NCI-H1436 treated with DMSO at 0.1 percent for 48 hours (cell line): Measurements from ENCODE around the gene ZBTB20.

Experiments used
- DNase-seq: peaks from one replicate; lab custom pipeline; 2025; lab: John Stamatoyannopoulos, UW

ZBTB20 gene

DNA sequence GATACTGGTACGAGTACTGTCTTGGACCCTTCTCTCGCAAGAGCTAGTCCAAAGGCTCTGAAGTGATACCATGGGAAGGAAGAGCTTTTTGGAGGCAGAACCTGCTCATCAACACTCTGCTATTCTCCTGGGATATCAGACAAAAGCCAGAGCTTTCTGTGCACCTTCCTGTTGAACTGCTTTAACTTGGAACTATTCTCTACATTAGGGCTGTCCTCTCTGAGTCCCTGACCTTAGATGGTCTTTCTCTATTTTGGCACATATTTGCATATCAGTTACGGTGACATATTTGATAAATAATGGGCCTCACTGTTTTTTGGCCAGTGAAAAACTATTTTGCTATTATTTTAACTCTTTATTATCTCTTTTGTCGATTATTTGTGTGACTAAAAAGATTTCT, 706.4 kb downstream of the ZBTB20 start:
- DNase-seq, result no peak

DNA sequence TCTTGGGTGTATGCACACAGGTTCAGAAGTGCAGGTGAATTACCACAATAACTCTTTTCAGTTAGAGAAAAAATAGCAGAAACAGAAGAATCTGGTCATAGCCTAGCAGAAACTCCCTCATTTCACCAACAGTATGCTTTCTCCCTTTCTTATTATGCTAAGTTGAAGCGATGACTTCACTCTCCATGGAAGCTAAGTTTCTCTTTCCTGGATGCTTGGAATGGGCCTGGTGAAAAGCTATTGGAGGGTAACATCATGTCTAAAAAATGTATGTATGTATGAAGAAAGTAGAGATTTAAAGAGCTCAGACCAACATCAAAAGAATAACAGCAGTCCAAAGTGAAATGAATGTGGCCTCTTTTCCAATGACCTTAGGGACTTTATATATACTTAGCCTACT, 707.8 kb downstream of the ZBTB20 start:
- no peak for DNase-seq

DNA sequence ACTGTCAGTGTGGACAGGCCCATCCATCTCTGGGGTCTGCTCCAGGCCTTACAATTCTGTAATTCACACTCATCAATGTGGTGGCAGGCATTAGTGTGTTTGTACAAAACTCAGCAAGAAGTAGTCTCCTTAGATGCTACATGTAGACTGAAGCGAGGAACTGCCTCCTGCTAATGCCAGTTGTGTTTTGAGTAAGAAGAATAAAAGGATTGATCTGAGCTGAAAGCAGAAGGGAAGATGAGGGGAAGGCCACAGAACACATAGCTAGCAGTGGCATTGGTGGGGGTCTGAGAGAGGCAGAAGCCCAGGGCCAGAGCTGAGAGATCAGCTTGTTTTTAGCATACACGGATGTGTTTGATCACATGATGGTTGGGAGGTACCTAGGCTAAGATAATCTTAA, 709.2 kb downstream of the ZBTB20 start:
- no peak for DNase-seq

DNA sequence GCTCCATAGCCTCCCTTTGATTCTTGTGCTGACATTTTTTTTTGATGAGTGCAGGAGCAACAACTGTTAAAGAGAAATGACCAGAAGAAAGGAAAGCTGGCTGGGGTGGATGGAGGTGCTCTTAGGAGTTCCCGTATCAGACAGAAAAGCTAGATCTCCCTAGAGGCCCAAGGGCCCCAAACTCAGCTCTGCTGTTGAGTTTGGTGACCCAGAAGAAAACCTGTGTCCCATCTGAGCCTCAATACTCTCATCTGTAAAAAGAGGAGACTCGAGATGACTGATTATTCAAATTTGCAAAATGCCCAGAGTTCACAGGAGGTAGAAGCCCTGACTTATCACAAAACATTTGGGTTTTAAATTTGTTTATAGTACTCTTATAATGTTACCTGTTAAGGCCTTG, 710.9 kb downstream of the ZBTB20 start:
- DNase-seq, result no peak

DNA sequence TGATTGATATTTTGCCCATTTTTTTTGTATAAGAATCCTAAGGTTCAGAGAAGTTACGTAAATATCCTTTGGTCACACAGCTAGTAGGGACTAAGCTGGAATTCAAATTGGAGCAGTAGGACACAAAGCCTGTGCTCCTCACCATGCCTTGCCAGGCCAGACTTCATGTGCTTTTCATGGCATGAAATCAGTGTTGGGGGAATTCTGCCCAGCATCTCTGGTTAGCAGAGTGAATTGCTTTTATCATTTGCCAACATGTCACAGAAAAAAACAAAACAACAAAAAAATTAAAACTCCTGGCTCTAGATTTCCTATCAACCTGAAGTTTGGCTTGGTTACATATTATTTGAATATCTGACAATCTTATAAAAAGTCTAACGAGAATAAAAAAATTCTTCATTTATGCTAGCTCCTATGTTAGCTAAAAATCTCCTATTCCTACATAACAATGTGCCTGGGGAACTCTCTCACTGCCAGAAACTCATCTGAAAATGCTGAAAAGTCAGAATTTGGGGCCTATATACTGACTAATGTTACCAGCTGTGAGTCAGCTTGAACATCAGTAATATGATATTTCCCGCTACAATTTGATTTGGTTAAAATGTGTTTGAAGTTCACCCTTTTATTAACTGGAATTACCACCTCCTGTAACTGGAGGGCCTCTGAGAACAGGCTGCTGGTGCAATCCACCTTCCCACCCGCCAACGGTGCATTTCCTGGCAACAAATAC, 711.5 kb downstream of the ZBTB20 start:
- no peak for DNase-seq

DNA sequence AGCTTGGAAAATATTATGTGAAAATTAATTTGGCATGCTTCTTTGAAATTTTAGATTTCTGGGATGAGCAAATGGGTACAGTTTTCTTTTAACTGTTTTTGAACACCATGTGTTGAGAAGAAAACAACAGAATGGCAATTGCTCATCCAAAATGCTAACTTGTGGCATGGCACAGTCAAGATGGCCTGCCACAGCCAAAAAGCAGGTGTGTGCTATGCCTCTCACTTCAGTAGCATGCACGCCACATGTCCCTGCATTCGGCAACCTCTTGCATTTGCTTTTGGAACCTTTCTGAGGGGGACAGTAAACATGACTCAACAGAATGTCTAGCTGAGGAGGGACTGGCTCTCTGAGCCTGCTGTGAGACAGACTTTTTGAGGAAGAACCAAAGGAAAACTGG, 714.8 kb downstream of the ZBTB20 start:
- DNase-seq, result no peak

DNA sequence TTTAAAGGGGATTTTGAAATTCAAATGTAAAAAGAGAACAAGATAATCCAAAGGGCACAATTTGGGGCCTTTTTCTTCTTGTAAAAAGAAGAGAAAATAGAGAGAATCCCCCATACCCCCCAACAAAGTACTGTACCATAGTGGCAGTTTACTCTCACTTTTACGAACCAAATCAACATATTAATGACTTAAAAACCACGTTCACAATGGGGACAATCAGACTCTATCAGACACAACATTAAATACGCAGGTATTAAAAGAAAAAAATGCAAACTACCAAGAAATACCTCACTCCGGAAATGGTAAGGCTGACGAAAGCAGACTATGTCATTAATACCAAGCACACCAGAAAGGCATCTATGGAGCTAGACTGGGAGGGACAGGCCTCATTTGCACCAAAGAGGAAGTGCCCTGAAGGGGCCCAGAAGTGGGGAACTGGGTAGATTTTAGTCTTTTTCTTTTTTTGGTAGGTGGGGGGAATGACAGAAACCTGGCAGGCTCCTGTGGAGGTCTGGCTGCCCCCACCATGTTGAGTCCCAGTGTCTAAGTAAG, 719.0 kb downstream of the ZBTB20 start:
- DNase-seq, result no peak

DNA sequence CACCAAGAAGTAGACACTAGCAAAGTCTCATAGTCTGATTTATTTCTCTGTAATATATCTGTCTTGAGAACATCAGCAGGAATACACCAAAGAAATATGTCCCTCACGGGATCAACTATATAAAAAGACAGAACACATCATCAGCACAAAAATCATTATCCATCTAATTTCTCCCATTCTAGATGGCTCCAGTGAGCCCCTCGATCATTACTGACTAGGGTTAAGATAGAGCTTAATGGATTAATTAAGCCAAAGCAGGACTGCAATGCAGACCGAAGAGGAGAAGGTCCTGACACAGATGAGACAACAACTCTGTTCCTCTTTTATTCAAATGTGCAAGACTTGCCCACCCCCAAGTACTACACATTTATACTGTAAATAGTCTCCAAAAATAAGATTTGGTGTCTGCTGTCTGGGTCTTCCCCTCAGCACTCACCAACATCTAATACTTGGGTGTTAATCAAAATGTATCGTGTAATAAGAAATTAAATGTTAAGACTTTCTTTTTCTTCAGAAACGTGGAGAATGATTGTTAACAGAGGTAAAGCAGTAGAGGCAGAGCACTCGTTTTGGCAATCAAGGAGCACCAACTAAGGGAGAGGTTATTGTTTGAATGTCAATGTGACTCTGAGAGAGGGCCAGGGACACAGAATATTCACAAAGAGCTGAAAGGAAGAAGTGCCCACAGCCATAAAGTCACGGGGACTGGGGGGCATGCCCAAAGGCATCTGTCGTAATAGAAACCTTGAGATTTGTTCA, 719.6 kb downstream of the ZBTB20 start:
- no peak for DNase-seq

DNA sequence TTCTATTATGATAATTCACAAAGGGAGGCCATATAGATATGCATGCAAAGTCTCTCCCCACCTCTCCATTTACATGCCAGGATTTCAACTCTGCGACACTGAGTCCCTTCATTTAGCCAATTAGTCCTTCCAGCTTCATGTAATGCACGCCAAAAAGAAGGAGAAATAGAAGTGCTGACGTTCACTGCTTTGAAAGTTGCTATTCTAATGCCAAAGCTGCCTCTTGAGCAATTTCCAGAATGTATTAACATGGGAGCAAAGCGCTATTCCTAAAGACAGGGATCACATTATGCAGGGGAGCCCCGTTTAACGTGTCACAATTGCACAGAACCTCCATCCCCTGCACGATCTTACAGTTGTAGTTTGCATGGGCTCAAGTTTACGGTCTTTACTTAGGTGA, 722.8 kb downstream of the ZBTB20 start:
- DNase-seq, result no peak

DNA sequence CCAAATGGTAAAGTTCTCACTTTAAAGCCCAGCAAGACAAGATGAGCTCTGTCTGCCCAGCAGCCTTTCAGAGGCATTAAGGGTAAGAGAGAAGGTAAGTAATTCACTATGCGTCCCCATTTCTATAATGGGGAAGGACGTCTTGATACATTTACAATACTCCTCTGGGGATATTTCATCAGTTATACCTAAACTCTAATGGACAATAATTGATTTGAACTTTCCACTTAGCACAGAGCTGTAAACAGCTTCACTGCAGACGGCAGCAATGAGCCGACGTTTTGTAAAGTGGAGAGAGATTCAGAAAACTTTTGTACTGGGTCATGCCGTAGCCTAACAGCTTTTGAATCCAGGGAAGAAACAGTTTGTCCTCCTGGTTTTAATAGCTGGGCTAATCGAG, 725.9 kb downstream of the ZBTB20 start:
- no peak for DNase-seq

DNA sequence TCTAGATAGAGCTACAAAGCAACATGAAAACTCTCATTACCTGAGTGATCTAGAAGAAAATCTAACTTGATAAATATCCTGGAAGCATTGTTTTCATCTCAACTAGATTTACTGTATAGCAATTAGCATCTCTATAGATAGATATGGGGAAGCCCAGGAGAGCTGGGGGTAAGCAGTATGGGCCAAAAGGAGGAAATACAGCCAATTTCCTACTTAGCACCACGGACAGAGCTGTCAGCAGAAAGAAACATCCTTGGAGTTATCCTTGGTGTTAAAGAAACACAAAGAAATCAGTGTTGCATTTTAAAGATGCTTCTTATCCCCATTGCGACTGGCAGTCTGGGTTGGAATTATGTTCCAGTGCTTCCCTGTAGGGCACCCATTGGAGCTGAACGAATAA, 727.0 kb downstream of the ZBTB20 start:
- DNase-seq, result no peak

DNA sequence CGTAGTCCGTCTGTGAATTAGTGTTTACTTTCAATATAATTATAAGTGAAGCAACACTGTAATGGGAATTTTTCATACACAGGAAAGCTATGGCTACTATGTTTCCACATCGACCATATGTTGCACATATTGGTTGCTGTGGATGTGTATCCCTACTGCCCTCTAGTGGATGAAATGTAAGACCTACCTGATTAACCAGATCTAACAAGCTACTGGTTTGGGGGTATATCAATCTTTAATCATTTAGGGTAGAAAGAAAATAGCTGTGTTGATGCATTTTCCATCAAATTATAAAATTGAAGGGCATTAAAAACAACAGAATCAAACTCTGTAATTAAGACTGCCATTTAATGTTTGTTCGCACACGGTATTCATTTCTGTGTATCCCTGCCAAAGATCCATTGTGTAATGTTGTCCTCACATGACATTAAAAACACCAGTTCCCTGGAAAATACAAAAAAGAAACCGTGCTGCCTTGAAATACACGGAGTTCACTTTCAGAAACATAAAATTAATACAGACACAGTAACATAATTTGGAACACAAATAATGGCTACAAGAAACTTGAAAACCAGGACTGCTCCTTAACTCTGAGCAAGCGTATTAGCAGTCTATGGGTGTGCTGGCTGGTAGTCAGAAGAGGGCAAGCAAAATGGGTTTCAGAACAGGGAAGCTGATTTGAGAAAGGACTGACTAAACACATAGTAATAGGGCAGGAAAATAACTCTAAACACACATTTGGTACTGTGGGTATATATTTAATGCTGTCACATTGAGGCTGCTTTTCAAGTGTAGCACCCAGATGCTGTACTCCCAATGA, 728.2 kb downstream of the ZBTB20 start:
- DNase-seq, result peak; percentile 59

DNA sequence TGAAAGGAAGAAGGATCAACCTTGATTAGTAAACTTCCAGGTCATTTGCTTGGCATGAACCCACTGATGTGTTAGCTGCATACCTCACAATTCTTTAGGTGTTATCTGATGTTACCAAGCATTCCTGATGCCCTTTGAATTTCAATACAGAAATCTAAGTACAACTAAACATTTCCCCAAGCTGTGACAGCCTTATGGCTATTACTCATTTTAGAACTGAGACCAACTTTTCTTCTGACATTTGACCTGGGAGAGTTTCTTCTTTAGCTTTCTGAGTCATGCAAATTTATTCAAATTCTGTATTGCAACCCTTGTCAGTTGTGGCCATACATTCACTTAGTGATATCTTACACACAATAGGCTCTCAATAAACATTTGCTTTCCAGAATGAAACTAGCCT, 729.0 kb downstream of the ZBTB20 start:
- no peak for DNase-seq

DNA sequence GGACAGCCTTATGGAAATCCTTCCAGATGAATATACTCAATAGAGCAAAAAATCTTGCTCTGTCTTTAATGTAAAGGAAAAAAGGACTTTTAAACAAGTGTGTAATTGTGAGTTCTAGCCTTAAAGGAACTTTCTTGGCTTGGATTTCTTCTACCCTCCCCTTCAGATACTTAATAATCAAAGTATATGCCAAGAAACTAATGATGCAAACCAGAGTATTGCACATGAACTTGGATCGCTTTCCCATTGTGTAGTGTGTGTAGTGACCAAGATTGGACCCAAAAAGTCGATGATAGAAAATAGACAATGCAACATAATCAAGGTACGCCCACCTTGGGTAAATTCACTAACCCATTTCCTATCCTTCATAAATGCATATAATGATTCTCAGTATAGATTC, 729.4 kb downstream of the ZBTB20 start:
- DNase-seq, result no peak

DNA sequence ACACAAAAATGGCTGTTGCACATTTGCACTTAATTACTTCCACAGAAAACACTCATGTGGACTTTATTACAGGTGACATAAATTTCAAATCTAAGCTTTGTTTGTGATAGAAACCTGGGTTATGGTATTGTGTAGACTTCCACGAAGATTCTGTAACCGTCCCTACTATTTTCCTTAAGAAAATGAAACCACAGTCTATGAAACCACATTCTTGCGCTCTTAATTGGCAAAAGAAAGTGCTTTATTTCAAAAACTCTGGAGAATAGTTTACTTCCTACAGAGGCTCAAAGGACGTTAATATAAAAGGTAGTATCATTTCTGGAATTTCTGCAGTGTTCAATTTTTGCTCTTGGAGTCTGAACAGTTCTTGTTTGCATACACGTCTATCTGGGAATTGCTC, 729.8 kb downstream of the ZBTB20 start:
- DNase-seq, result no peak

DNA sequence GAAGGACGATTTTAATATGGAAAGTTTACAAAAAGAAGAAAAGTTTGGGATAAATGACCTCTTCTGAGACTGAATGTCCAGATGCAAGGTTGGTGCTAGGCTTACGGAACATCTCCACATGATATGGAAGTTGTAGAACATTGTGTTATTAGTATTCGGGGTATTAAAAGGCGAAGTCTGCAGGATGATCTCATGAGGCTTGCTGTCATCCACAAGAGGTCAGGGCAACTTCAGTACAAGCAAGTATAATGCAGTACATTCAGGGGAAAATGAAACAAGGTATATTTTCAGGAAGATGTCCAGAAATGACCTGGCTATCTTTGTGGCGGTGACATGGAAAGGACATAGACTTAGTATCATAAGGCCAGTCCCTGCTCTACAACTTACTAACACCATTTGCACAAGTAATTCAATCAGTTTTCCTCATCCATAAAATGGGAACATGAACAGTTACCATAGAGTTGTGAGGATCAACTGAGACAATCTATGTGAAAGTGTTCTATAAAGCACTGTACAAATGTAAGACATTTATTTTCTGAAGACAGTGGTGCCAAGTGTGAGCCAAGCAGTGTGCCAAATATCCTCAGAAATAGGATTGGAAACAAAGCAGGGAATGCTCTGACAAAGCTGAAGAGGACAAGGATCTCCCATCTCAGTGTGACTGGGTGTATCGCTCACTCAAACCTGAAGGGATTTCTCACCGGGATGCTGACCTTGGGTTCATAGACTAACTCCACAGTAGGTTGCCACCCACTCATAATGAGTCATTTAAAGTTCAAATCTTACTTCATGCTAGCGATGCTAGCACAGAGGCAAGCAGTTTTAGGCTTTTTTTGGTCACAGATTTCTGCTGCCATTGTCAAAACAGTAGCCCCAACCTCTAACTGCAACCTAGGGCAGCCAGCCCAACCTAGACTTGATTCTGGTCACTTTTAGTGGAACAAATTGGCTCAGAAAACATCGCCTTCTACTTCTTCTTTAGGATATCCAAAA, 735.0 kb downstream of the ZBTB20 start:
- DNase-seq, result no peak

DNA sequence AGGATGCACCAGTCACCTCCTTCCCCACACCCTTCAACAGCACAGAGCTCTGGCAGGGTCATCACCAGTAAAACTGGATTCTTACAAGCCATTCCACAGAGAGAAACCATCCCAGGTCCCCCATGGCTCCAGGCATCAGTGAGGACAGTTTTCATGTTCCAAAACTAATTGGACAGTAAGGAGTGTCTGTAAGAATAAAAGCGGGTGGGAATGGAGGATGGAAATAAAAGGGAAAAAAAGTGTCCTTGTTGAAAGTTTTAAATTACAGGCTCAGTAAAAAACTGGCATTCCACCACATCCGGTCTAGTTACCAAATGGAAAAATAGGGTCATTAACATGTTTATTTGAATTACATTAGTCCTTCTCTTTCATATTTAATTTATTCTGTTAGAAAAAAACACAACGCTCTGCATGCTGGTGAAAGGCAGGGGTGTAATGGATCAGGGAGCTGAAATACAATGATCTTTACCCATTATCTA, 735.9 kb downstream of the ZBTB20 start:
- DNase-seq, result no peak

DNA sequence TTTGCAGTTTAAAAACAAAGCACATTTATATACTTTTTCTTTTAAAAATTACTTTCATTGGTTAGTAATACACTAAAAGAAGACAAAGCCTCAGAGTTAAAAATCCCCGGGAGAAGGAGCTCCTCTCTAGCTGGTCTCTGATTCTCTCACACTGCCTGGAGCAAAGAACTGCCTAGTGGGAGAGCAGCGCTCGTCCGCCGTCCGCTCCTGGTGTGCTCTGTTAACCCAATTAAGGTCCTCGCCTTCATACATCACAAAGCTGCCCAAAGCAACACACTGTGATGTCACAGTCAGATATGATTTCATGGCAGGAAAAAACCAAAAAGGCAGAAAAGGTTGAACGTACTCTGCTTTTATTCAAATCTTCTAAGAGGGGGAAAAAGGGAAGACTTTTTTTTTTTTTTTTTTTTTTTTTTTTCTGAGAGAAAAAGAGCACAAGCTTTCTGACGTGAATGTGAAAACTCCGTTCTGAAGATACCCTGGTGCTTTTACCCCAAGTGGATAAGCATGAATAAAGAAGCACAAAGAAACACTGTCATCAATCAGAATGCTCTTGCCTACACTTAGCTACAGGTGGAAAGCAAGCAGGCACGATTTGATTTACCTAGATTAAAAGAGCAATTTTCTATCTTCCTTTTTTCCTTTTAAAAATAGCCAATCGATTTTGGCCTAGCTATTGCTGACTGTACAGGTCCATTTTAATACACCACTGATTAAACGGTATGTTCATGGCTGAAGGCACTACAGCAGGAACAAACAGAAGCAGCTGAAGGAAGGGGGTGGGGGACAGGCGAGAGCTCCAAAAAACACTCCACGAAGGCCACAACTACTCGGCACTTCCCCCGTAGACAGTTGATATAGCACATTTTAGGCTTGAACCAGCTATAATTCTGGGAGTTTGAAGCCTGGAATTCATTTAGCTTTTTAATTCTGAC, 738.1 kb downstream of the ZBTB20 start:
- no peak for DNase-seq

DNA sequence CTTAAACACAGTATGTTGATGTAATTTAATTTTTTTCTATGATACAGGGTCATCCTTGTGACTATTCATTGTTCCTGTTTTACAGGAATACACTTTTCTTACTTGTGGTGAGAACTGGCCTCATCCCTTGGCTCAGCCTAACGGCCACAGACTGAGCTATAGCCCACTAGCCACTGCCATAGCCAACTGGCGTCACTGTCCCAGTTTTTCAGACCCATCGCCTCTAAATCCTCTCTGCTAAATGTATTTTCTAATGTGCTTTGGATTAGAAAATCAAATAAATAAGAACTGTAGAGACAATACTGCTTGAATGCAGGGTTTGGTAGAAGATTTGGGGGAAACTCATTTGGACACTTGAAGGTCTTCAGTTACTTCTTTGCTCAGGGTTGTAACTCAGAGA, 740.2 kb downstream of the ZBTB20 start:
- DNase-seq, result no peak

DNA sequence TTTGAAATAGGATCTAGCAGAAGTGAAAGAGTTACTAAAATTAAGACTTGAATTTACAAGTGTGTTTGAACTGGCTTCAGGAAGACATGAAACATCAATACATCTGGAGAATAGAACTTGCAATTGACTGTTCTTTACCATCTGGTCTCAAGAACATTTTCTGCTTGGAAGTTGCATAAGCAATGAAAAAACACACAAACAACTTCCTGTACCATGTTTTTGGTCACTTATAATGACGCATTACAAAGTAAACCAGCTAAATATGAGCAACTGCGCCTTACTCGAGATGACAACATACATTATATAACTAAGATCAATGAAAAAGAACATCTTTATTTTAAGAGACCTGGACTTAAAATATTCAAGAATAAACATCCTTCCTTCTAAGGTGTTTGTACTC, 740.8 kb downstream of the ZBTB20 start:
- DNase-seq, result no peak
